IMR-90 (cell line): ENCODE results near the gene PAQR5. TPM values are rescaled to one million over a fixed set of nuclear protein-coding genes. Genes with fewer than 3 reads are reported as not detected.

Experiments
- ATAC-seq: fragments of 200-7000 bp; cut with Tn5 transposase; 2 replicates; pipeline ENCODE4 v1.9.1; 2020; ENCODE audit warnings: low read depth, mild to moderate bottlenecking, moderate library complexity
- BruUV-seq: library from RNA; stranded (reverse); fragments of 400-500 nt; replicated peaks from 2 replicates; lab custom pipeline; 2021; lab: Mats Ljungman, UMichigan
- CTCF ChIA-PET: fragments of 300-600 bp; formaldehyde crosslinking; extraction: SDS; loops from one replicate; lab custom pipeline; 2021; ENCODE audit warnings: antibody characterized with exemption; lab: Yijun Ruan, JAX
- POLR2A ChIA-PET: fragments of 300-600 bp; sonication (Branson Sonifier 250); formaldehyde crosslinking; loops from one replicate; lab custom pipeline; 2022; ENCODE audit warnings: antibody characterized with exemption; ENCODE audit not compliant: unreplicated experiment; lab: Charles Lee
- DNase-seq: peaks from one replicate; pipeline ENCODE4 v3.0.0; 2013
- H2AFZ ChIP-seq: replicated peaks from 2 replicates; pipeline ENCODE3; 2013; ENCODE audit warnings: low read length, mild to moderate bottlenecking; ENCODE audit not compliant: poor library complexity
- H2AK5ac ChIP-seq: 2 replicates; pipeline ENCODE4 v1.6.1; 2013; ENCODE audit warnings: low read depth, low read length, inconsistent platforms
- H2AK9ac ChIP-seq: replicated peaks from 2 replicates; pipeline ENCODE3; 2013; ENCODE audit warnings: mild to moderate bottlenecking, low read depth, low read length, moderate library complexity; ENCODE audit not compliant: poor library complexity
- H2BK120ac ChIP-seq: 2 replicates; pipeline ENCODE4 v1.6.1; 2013; ENCODE audit warnings: low read depth, low read length, inconsistent platforms
- H2BK15ac ChIP-seq: 3 replicates; pipeline ENCODE4 v1.6.1; 2013; ENCODE audit warnings: low read depth, low read length, inconsistent platforms
- H2BK20ac ChIP-seq: 2 replicates; pipeline ENCODE4 v1.6.1; 2013; ENCODE audit warnings: low read depth, mild to moderate bottlenecking, inconsistent platforms, low read length, moderate library complexity
- H2BK5ac ChIP-seq: 2 replicates; pipeline ENCODE4 v1.6.1; 2013; ENCODE audit warnings: mild to moderate bottlenecking, low read depth, low read length, inconsistent platforms; ENCODE audit not compliant: poor library complexity, severe bottlenecking
- H3K14ac ChIP-seq: replicated peaks from 2 replicates; pipeline ENCODE4 v1.6.1; 2013; ENCODE audit warnings: low read depth, low read length, inconsistent platforms
- H3K18ac ChIP-seq: 2 replicates; pipeline ENCODE4 v1.6.1; 2013; ENCODE audit warnings: low read depth, low read length, control low read depth
- H3K23ac ChIP-seq: 2 replicates; pipeline ENCODE4 v1.6.1; 2013; ENCODE audit warnings: low read depth, low read length, inconsistent platforms
- H3K27ac ChIP-seq: 2 replicates; pipeline ENCODE4 v1.5.1; 2013; ENCODE audit warnings: mild to moderate bottlenecking, control low read depth, low read length; ENCODE audit not compliant: insufficient read depth
- H3K27me3 ChIP-seq: 2 replicates; pipeline ENCODE4 v1.6.1; 2013; ENCODE audit warnings: low read length; ENCODE audit not compliant: control insufficient read depth, insufficient read depth
- H3K36me3 ChIP-seq: 2 replicates; pipeline ENCODE4 v1.6.1; 2013; ENCODE audit warnings: low read length, mixed read lengths; ENCODE audit not compliant: control insufficient read depth, insufficient read depth
- H3K4ac ChIP-seq: 2 replicates; pipeline ENCODE4 v1.6.1; 2013; ENCODE audit warnings: low read depth, low read length, inconsistent platforms
- H3K4me1 ChIP-seq: 2 replicates; pipeline ENCODE4 v1.6.1; 2013; ENCODE audit warnings: low read length, mixed read lengths; ENCODE audit not compliant: control insufficient read depth, insufficient read depth
- H3K4me2 ChIP-seq: 2 replicates; pipeline ENCODE4 v1.6.1; 2013; ENCODE audit warnings: low read depth, mild to moderate bottlenecking, control low read depth, low read length, moderate library complexity
- H3K4me3 ChIP-seq: 2 replicates; pipeline ENCODE4 v1.5.1; 2013; ENCODE audit warnings: low read depth, mild to moderate bottlenecking, control low read depth, low read length, moderate library complexity; ENCODE audit not compliant: insufficient read depth
- H3K56ac ChIP-seq: 2 replicates; pipeline ENCODE4 v1.6.1; 2013; ENCODE audit warnings: low read length, inconsistent platforms; ENCODE audit not compliant: insufficient read depth; ENCODE audit errors: extremely low read depth
- H3K79me1 ChIP-seq, 2 experiments: 2 replicates each; pipeline ENCODE4 v1.6.1; 2013; ENCODE audit warnings: low read length in 2 of 2, inconsistent platforms in 1 of 2, low read depth in 1 of 2
- H3K9ac ChIP-seq: 2 replicates; pipeline ENCODE4 v1.6.1; 2013; ENCODE audit warnings: low read depth, low read length, control low read depth
- H3K9me1 ChIP-seq: 2 replicates; pipeline ENCODE4 v1.6.1; 2013; ENCODE audit warnings: low read length, inconsistent platforms; ENCODE audit not compliant: insufficient read depth
- H3K9me3 ChIP-seq: 2 replicates; pipeline ENCODE4 v1.6.1; 2013; ENCODE audit warnings: low read length; ENCODE audit not compliant: control insufficient read depth, insufficient read depth
- H4K20me1 ChIP-seq: 2 replicates; pipeline ENCODE4 v1.6.1; 2013; ENCODE audit warnings: low read length, inconsistent platforms; ENCODE audit not compliant: insufficient read depth
- H4K5ac ChIP-seq: 2 replicates; pipeline ENCODE4 v1.6.1; 2013; ENCODE audit warnings: mild to moderate bottlenecking, low read depth, low read length, control low read depth
- H4K8ac ChIP-seq, 2 experiments: 2 replicates each; pipeline ENCODE4 v1.6.1; 2013; ENCODE audit warnings: low read depth in 2 of 2, low read length in 2 of 2, control low read depth in 1 of 2, inconsistent platforms in 1 of 2
- H4K91ac ChIP-seq: 2 replicates; pipeline ENCODE4 v1.6.1; 2013; ENCODE audit warnings: low read depth, low read length, inconsistent platforms; ENCODE audit not compliant: insufficient read depth
- BHLHE40 ChIP-seq: fragments of 150-350 bp; IDR thresholded peaks from 2 replicates; pipeline ENCODE4 v1.6.1; 2016; ENCODE audit warnings: mild to moderate bottlenecking, low read depth, low read length
- CEBPB ChIP-seq: IDR thresholded peaks from 2 replicates; pipeline ENCODE4 v1.6.1; 2012; ENCODE audit warnings: low read depth, low read length, improper control_type of control experiment
- CHD1 ChIP-seq: IDR thresholded peaks from 2 replicates; pipeline ENCODE4 v1.6.1; 2012; ENCODE audit warnings: low read depth, low read length, improper control_type of control experiment
- FOS ChIP-seq: fragments of 150-350 bp; IDR thresholded peaks from 2 replicates; pipeline ENCODE4 v1.6.1; 2016; ENCODE audit warnings: low read depth, low read length
- MAZ ChIP-seq: IDR thresholded peaks from 2 replicates; pipeline ENCODE4 v1.6.1; 2012; ENCODE audit warnings: low read depth, mild to moderate bottlenecking, low read length, improper control_type of control experiment, moderate library complexity, borderline replicate concordance
- MXI1 ChIP-seq: IDR thresholded peaks from 2 replicates; pipeline ENCODE4 v1.6.1; 2012; ENCODE audit warnings: low read depth, mild to moderate bottlenecking, low read length, moderate library complexity, borderline replicate concordance
- NFE2L2 ChIP-seq: fragments of 150-350 bp; IDR thresholded peaks from 2 replicates; pipeline ENCODE4 v1.6.1; 2016; ENCODE audit warnings: low read depth, mild to moderate bottlenecking, low read length
- RFX5 ChIP-seq: IDR thresholded peaks from 2 replicates; pipeline ENCODE4 v1.8.0; 2012; ENCODE audit warnings: low read depth, mild to moderate bottlenecking, low read length, moderate library complexity
- SMC3 ChIP-seq: fragments of 150-350 bp; IDR thresholded peaks from 2 replicates; pipeline ENCODE4 v1.6.1; 2016; ENCODE audit warnings: low read depth, mild to moderate bottlenecking, antibody characterized with exemption, low read length, moderate library complexity
- WGBS, 2 experiments: methylation state at CpG; one replicate each; pipeline versions ENCODE4 v1.1.5 to v1.1.7; 2013; ENCODE audit warnings: missing lambda C conversion rate in 2 of 2; ENCODE audit not compliant: insufficient read length in 1 of 2; ENCODE audit errors: extremely low coverage in 2 of 2; 5-methylcytosine and 5-hydroxymethylcytosine counted together
- dilution Hi-C: fragments of 300-500 bp; cut with HindIII; formaldehyde crosslinking; loops from one replicate; pipeline ENCODE4 v1.14.3; 2018; ENCODE audit warnings: low sequenced_read_pairs; ENCODE audit not compliant: unreplicated experiment
- in situ Hi-C: fragments of 300-500 bp; cut with MboI; formaldehyde crosslinking; loops from 3 replicates; pipeline ENCODE4 v1.14.3; 2019; ENCODE audit warnings: low sequenced_read_pairs, inconsistent platforms, mixed read lengths
- intact Hi-C: fragments of 100-400 bp; cut with micrococcal nuclease; formaldehyde crosslinking; loops from 2 replicates; pipeline ENCODE4 v1.10.0; 2022
- polyA plus RNA-seq, 3 experiments: library from polyadenylated mRNA; depleted of rRNA; stranded (reverse); fragments of >200 nt; gene quantifications; 2 replicates each; pipeline ENCODE4 v1.2.3, GENCODE V29; 2012; ENCODE audit warnings: low replicate concordance in 1 of 3
- total RNA-seq: library from RNA; depleted of rRNA; stranded (reverse); fragments of >200 nt; gene quantifications from 2 replicates; pipeline ENCODE4 v1.2.3, GENCODE V29; 2012

Gene PAQR5
- total and polyA plus RNA-seq, 2 of the 4 experiments (the other 2 are of a cell fraction) = 2.3 to 2.7 TPM

GRCh38 chr15:69293741-69294615 lies 4.7 kb upstream of the PAQR5 start:
- CTCF ChIA-PET = no interaction called here
- H2AK9ac ChIP-seq = no peak overlapping the region
- no peak for DNase-seq

More at GRCh38 chr15:69293741-69294615, 4.7 kb upstream of the PAQR5 start:
- Histone ChIP-seq H4K5ac (no peak overlapping the region), H3K56ac (no peak overlapping the region), H3K79me1 (no peaks in the 10 kb centered on the region), H3K27ac (no peak overlapping the region), H3K4me1 (peaks cover 12% of the 10 kb centered on the region; the same call in 1 of the 2 replicates), H2BK5ac (no peak overlapping the region), H3K9ac (no peak overlapping the region), H3K27me3 (peaks cover 9% of the 10 kb centered on the region), H3K18ac (no peak overlapping the region), H4K91ac (no peak overlapping the region), H3K9me1 (0 out of 2 replicates have a peak, but pooled peaks cover 4% of the 10 kb centered on the region), H3K14ac (no peak overlapping the region), H4K20me1 (no peaks in the 10 kb centered on the region), H3K4me2 (no peak overlapping the region), H3K4me3 (no peak overlapping the region), H3K9me3 (peaks cover 7% of the 10 kb centered on the region), H2BK20ac (no peak overlapping the region), H2BK120ac (no peak overlapping the region), H4K8ac (no peak overlapping the region), H2AFZ (no peak overlapping the region), H3K4ac (no peak overlapping the region), H2AK5ac (no peak overlapping the region), H2BK15ac (no peak overlapping the region), H3K36me3 (no peaks in the 10 kb centered on the region), H3K23ac (no peak overlapping the region)
- dilution Hi-C loops (no loop called here), intact Hi-C loops (no loop called here), in situ Hi-C loops (no loop called here)
- 90% methylated on average over 2 of the region's 11 CpGs; no CpG with 5 or more reads in 1 of the 2 experiments for WGBS, 2 experiments
- ATAC-seq = no peak
- POLR2A ChIA-PET = no interaction called here
- no TSS peak for BruUV-seq
- no peak for TF ChIP-seq MXI1
- TF ChIP-seq BHLHE40 = no peak
- no peak for TF ChIP-seq RFX5
- no peak for TF ChIP-seq CHD1
- no peak for TF ChIP-seq NFE2L2
- no peak for TF ChIP-seq CEBPB
- no peak for TF ChIP-seq FOS
- no peak for TF ChIP-seq MAZ
- no peak for TF ChIP-seq SMC3
